Measurements from ENCODE around the gene SCIN.

DNA sequence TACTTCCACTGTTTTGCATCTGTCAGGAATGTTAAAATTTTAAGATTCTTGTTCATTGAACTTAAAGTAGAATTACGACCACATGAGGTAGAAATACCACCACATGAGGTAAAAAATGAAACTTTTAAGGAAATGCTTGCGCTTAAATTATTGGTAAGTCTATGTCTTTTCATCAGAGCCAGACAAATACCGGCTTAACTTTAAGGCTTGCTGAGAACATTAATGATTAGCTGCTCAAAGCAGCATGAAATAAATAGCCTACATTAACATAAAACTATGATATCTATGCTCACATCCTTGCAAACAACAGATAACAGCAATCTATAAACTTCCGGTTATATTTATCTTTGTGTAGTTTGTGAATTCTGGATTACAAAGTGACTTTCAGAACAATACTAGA is 26.9 kb upstream of the SCIN start:
- TF ChIP-seq, protein P1, sequence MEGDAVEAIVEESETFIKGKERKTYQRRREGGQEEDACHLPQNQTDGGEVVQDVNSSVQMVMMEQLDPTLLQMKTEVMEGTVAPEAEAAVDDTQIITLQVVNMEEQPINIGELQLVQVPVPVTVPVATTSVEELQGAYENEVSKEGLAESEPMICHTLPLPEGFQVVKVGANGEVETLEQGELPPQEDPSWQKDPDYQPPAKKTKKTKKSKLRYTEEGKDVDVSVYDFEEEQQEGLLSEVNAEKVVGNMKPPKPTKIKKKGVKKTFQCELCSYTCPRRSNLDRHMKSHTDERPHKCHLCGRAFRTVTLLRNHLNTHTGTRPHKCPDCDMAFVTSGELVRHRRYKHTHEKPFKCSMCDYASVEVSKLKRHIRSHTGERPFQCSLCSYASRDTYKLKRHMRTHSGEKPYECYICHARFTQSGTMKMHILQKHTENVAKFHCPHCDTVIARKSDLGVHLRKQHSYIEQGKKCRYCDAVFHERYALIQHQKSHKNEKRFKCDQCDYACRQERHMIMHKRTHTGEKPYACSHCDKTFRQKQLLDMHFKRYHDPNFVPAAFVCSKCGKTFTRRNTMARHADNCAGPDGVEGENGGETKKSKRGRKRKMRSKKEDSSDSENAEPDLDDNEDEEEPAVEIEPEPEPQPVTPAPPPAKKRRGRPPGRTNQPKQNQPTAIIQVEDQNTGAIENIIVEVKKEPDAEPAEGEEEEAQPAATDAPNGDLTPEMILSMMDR (IDR thresholded peaks at IDR 0.05) = no peak
- TF ChIP-seq EP300 (IDR thresholded peaks at IDR 0.05) (no peak), POLR2AphosphoS5 (IDR thresholded peaks at IDR 0.05) (no peak), POLR2A (IDR thresholded peaks at IDR 0.05) (no peak)

All from sigmoid colon (tissue), 4 donors.